ENCODE results near the gene PAGE2.
A peak's percentile ranks its signal among the peaks of the same experiment; 100 is the strongest.
"Not testable (repeated sequence)": the region's sequence is repeated elsewhere in the genome, so short reads cannot be mapped to it uniquely, and the experiment has no call there.

PAGE2 gene

DNA sequence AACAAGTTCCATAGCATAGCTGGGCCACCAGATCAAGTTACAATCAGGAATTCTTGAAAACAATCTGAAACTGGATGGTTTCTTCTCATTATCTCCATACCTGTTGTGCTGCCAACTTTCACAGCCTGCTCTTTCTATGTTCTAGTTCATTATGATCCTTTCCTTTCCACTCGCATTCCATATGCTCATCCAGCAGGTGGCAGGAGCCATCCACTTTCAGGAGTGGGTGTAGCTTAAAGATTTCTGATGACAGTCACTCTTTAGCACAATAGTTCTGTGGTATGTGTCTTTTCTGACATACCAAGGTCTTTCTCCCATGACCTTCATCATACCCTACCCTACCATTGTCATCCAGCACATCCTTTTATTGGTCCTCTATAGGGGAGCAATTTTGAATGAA lies 46.4 kb downstream of the PAGE2 start:
- Histone ChIP-seq H2AFZ (ENCODE audit: low read depth) (no peak overlapping the region), H4K20me1 (ENCODE audit: insufficient read depth) (no peaks in the 10 kb centered on the region), H3K79me2 (ENCODE audit: insufficient read depth, low read depth) (no peaks in the 10 kb centered on the region), H3K27ac (no peak overlapping the region), H3K4me1 (ENCODE audit: low read depth, poor library complexity, severe bottlenecking) (no peaks in the 10 kb centered on the region), H3K4me3 (IDR thresholded peaks at IDR 0.05; ENCODE audit: insufficient read depth, low read depth, low read length) (no peak overlapping the region), H3K4me2 (no peak overlapping the region), H3K36me3 (ENCODE audit: insufficient read depth) (no peaks in the 10 kb centered on the region), H3K9ac (no peak overlapping the region), H3K27me3 (ENCODE audit: insufficient read depth, low read depth) (no peaks in the 10 kb centered on the region)
- TF ChIP-seq, protein P1, sequence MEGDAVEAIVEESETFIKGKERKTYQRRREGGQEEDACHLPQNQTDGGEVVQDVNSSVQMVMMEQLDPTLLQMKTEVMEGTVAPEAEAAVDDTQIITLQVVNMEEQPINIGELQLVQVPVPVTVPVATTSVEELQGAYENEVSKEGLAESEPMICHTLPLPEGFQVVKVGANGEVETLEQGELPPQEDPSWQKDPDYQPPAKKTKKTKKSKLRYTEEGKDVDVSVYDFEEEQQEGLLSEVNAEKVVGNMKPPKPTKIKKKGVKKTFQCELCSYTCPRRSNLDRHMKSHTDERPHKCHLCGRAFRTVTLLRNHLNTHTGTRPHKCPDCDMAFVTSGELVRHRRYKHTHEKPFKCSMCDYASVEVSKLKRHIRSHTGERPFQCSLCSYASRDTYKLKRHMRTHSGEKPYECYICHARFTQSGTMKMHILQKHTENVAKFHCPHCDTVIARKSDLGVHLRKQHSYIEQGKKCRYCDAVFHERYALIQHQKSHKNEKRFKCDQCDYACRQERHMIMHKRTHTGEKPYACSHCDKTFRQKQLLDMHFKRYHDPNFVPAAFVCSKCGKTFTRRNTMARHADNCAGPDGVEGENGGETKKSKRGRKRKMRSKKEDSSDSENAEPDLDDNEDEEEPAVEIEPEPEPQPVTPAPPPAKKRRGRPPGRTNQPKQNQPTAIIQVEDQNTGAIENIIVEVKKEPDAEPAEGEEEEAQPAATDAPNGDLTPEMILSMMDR (conservative IDR thresholded peaks at IDR 0.05; ENCODE audit: low read depth, low read length) = peak; percentile 38

DNA sequence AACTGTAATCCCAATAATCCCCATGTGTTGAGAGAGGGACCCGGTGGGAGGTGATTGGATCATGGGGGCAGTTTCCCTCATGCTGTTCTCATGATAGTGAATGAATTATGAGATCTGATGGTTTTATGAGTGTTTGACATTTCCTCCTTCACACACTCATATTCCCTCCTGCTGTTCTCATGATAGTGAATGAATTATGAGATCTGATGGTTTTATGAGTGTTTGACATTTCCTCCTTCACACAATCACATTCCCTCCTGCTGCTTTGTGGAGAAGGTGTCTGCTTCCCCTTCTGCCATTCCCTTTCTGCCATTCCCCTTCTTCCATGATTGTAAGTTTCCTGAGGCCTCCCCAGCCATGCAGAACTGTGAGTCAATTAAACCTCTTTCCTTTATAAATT lies 52.0 kb downstream of the PAGE2 start:
- H2AFZ ChIP-seq (ENCODE audit: low read depth); H3K4me3 ChIP-seq (IDR thresholded peaks at IDR 0.05; ENCODE audit: insufficient read depth, low read depth, low read length); H3K9ac ChIP-seq; H3K36me3 ChIP-seq (ENCODE audit: insufficient read depth); H3K4me1 ChIP-seq (ENCODE audit: low read depth, poor library complexity, severe bottlenecking); H3K27me3 ChIP-seq (ENCODE audit: insufficient read depth, low read depth); H3K79me2 ChIP-seq (ENCODE audit: insufficient read depth, low read depth); H3K4me2 ChIP-seq; H3K27ac ChIP-seq; H4K20me1 ChIP-seq (ENCODE audit: insufficient read depth): not testable (repeated sequence)

Data from KMS-11 (cell line).